HG03064 (cell line): ENCODE data around the gene SHC4.
"Not testable (repeated sequence)": the region's sequence is repeated elsewhere in the genome, so short reads cannot be mapped to it uniquely, and the experiment has no call there.

Experiments
- ATAC-seq: cut with Tn5 transposase; IDR thresholded peaks from one replicate; pipeline ENCODE4 v1.9.1; 2021; ENCODE audit warnings: low read depth; ENCODE audit not compliant: unreplicated experiment

SHC4 gene

GRCh38 chr15:48802867-48803266, 160.9 kb downstream of the SHC4 start:
- no peak for ATAC-seq

GRCh38 chr15:48802257-48802656, 161.5 kb downstream of the SHC4 start:
- no peak for ATAC-seq

- no peak for ATAC-seq
Observed at GRCh38 chr15:48800811-48801455, 162.8 kb downstream of the SHC4 start.

- ATAC-seq: no peak
Observed at GRCh38 chr15:48800245-48800644, 163.5 kb downstream of the SHC4 start.

DNA sequence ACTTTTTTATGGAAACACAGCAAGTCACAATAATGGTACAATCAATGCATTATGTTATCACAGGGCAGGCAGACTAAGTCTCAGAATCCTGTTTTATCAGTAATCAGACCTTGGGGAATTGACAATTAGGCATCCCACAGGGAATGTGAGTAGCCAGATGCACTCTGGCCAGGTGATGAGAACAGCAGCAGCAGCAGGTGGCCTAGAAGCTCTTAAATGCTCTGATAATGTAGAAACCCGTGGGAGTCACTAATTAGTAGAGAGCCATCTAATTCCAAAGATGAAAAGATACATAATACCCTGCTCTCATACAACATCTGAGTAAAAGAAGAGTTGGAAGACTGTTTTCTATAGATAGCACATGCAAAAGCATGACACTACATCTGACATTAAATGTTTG, 165.4 kb downstream of the SHC4 start:
- ATAC-seq: no peak

DNA sequence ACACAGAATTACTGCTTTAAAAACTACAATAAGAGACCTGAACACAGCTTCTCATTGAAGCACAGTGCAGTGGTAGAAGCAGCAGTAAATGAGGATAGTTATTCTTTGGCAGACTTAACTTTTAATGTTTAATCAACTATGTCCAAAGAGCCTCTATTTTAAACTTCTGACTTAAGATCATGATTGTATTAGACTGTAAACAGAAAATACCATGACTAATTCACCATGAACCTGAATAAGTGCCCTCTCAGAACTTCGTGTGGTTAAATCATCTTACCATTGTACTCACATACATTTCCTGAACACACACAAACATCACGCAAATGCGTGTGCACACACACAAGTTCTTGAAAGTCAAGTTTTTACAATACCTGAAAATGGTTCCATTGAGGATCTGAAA, 166.8 kb downstream of the SHC4 start:
- ATAC-seq: peak; percentile 48

DNA sequence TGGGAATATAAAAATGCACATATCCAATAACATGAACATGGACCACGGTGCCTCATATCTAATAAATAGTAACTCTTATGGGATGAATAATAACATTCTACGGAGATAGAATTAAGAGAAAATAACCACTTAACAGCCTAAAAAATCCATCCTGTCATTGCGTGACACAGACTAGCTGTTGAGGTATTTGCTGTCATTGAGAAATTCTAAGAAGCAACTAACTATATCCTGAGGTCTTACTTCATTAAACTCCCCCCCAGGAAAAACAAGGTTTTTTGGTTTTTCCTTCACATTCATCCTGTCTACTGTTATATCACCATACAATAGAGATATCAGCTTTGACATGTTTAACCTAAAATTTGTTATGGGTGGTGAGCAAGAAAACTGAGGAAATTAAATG, 167.2 kb downstream of the SHC4 start:
- no peak for ATAC-seq

DNA sequence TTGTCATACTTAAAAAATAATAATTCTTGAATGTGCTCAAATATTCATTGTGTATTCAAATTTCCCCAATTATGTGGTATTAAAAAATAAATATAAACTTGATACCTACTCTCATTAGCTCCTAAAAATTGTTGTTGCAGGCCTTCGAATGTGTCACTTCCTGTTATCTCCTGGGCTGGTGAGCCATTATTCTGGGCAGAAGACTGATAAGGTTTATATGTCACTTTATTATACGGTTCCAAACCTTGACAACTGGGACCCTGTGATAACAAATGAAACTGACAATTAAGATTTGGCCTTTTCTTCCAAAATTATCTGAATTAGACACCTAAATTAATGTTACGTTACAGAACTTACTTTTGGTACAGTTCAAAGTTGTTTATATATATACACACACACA, 167.8 kb downstream of the SHC4 start:
- ATAC-seq: no peak

- ATAC-seq: peak; percentile 70
Observed at GRCh38 chr15:48794697-48795134, 169.0 kb downstream of the SHC4 start.

DNA sequence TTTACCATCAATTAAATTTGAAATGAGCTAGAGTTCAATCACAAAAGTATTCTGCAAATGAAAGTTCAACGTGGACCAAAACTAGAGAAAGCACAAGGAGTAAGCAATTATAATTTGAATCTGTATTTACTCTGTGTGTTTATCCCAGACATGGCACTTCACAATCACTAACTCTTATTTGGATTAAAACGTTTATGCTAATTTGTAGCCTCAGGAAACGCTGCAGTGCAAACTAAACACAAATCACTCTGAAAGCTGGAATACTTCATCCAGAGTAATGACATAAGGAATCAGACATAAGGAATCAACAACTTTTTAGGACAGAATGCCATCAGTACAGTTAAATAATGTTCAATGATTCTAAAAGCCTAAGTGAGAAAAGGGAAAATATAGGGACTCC, 171.3 kb downstream of the SHC4 start:
- no peak for ATAC-seq

DNA sequence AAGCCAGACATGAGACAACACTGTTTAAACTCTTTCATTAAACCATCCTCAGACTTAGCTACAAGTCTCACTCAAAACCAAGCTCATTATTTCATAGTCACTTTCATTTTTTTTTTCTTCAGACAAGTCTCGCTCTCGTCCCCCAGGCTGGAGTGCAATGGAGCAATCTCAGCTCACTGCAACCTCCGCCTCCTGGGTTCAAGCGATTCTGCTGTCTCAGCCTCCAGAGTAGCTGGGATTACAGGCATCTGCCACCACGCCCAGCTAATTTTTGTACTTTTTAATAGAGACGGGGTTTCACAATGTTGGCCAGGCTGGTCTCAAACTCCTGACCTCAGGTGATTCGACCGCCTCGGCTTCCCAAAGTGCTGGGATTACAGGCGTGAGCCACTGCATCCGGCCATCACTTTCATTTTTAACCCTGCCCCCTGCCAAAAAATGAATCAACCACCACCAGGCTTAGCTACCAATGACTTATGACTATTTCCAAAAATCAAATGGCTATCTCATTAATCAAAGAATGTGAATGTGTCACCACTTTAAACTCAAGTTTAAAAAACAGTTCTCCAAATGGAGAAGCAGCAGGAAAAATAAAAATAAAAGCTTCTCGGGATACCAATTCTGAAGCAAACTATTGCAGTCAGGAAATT, 173.1 kb downstream of the SHC4 start:
- not testable (repeated sequence) for ATAC-seq

DNA sequence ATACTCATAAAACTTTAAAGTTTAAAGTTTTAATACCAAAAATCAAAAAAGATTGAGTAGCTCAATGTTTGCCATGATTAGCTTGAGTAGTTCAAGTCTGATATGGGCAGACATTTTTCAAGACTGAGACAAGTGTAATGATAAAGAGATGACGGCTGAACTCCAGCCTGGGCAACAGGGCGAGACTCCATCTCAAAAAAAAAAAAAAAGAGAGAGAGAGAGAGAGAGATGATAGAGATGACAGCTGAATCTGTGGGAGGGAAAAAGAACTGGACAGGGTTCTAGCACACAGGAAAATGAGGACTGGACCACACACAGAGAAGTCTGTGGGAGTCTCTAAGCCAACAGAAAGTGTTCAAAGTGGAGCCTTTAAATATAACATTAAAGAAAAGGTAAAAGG, 178.0 kb downstream of the SHC4 start:
- ATAC-seq: no peak

- ATAC-seq: no peak
Observed at GRCh38 chr15:48785195-48785594, 178.5 kb downstream of the SHC4 start.

DNA sequence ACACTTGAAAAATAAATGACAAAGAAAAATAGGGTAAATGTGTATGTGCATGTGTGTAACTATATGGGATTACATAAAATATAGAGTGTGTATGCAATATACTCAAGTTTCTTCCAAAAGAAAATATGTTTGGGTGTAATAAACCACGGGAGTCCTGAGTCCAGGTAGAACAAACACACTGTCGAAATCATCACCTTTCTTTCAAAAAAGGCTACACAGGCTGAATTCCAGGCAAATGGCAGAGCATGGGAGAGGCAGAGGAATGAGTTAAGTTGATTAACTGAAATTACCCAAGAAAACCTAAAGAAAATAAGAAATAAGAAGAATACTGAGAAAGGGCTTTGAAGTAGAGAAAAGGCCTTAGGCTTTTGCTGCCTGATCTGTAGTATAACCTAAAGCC, 179.0 kb downstream of the SHC4 start:
- no peak for ATAC-seq

DNA sequence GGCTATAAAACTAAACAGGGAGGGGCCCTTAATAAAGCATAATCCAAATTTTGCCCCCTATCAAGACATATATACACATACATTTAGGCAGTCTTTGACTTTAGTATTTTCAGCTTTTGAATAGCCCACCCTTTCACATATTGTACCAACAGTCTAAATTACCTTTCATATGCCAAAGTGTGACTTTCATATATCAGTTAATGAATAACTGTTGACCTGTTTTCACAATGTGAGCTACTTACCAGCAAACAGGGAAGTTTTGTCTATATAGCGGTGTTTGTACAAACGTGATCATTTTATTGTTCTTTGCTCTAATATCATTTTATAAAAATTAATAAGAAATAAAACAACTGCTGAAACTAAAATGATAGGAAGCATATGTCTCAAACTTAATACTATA, 180.8 kb downstream of the SHC4 start:
- no peak for ATAC-seq

- no peak for ATAC-seq
Observed at GRCh38 chr15:48781481-48782081, 182.1 kb downstream of the SHC4 start.

- ATAC-seq: no peak
Observed at GRCh38 chr15:48781017-48781416, 182.7 kb downstream of the SHC4 start.

- no peak for ATAC-seq
Observed at GRCh38 chr15:48778331-48778730, 185.4 kb downstream of the SHC4 start.

DNA sequence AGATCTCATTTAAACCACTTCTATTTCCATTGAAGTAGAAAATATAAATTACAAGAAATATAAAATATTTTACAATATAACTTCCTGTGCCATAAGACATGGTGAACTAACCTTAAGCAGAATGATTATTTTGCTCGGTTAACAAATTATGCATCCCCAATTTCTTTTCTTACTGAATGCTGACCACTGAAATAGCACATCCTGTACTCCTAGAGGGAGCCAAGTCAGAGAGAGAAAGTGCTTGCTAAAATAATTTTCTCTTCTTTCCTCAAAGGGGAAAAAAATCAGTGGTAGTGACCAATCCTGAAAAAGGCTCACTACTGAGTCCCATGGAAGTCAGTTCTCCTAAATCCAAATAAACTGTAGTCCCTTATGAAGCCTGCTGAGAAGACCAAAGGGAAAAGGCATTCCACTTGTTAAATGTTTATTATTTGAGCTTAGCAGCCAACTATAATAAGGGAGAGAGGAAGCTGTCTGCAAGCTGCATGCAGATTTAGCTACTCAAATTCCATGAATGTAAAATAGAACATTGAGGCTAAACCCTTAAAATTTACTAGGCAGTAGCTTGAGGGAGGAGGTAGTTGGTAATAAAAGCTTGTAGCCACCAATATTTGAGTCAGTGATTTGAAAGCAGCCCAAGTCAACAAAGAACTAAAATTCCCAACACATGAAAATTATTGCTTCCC, 185.9 kb downstream of the SHC4 start:
- no peak for ATAC-seq

DNA sequence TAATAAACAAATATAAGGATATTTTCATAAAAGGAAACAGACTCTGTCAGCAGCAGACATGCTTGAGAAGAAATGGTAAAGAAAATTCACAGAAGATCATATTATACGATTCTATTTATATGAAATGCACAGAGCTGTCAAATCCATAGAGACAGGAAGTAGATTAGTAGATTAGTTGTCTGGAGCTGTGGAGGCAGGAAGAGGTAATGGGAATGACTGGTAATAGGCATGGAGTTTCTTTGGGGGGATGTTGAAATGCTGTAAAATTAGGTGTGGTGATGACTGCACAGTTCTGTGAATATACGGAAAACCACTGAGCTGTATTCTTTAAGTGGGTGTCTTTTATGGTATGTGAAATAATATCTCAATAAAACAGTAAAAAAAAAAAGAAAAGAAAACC, 188.2 kb downstream of the SHC4 start:
- no peak for ATAC-seq

- no peak for ATAC-seq
Observed at GRCh38 chr15:48774484-48774883, 189.2 kb downstream of the SHC4 start.
